Thoracic aorta (tissue), 2 donors: ENCODE results near the gene NOS1AP. TPM values are rescaled to one million over a fixed set of nuclear protein-coding genes. Genes with fewer than 3 reads are reported as not detected.

ENCODE experiments used
- ATAC-seq: fragments of 150-250 bp; one replicate; pipeline ENCODE4 v1.8.0; 2017; ENCODE audit warnings: low read depth; ENCODE audit not compliant: insufficient number of reproducible peaks, low FRiP score
- DNase-seq: peaks from one replicate; pipeline ENCODE4 v3.0.0-alpha.2; 2020; ENCODE audit warnings: low spot score
- H3K27ac ChIP-seq, 2 donors: fragments of 200-600 bp; sonication (generic); 1 replicate in 1 of 2; 2 replicates in 1 of 2; pipeline ENCODE4 v1.5.1; 2016; ENCODE audit warnings: mild to moderate bottlenecking in 2 of 2, moderate library complexity in 2 of 2
- H3K27me3 ChIP-seq: fragments of 200-600 bp; sonication (generic); replicated peaks from 2 replicates; pipeline ENCODE4 v1.6.0; 2016; ENCODE audit warnings: mild to moderate bottlenecking; ENCODE audit not compliant: insufficient read depth
- H3K36me3 ChIP-seq: fragments of 200-600 bp; sonication (generic); one replicate; pipeline ENCODE4 v1.5.1; 2016
- H3K4me1 ChIP-seq, 2 donors: fragments of 200-600 bp; sonication (generic); 1 replicate in 1 of 2; 2 replicates in 1 of 2; pipeline versions ENCODE4 v1.5.1 to v1.6.0; 2016; ENCODE audit warnings: low read depth in 2 of 2, mild to moderate bottlenecking in 1 of 2; ENCODE audit not compliant: control insufficient read depth in 1 of 2
- H3K4me3 ChIP-seq: fragments of 200-600 bp; sonication (generic); 2 replicates; pipeline ENCODE4 v1.5.1; 2016; ENCODE audit warnings: mild to moderate bottlenecking
- H3K9me3 ChIP-seq: fragments of 200-600 bp; sonication (generic); 2 replicates; pipeline ENCODE4 v1.5.1; 2016
- total RNA-seq, 2 donors: library from RNA; depleted of rRNA; stranded (reverse); fragments of >200 nt; gene quantifications; one replicate each; pipeline versions ENCODE4 v1.1.0 to v1.2.3, GENCODE V29; 2016
- TF ChIP-seq, protein P1 (sequence below): fragments of 200-600 bp; sonication (generic); IDR thresholded peaks from one replicate; pipeline ENCODE4 v1.5.1; 2019; ENCODE audit warnings: antibody characterized with exemption

NOS1AP gene
- total RNA-seq, 2 donors from 2014 or later = 6.3 to 12.2 TPM

DNA sequence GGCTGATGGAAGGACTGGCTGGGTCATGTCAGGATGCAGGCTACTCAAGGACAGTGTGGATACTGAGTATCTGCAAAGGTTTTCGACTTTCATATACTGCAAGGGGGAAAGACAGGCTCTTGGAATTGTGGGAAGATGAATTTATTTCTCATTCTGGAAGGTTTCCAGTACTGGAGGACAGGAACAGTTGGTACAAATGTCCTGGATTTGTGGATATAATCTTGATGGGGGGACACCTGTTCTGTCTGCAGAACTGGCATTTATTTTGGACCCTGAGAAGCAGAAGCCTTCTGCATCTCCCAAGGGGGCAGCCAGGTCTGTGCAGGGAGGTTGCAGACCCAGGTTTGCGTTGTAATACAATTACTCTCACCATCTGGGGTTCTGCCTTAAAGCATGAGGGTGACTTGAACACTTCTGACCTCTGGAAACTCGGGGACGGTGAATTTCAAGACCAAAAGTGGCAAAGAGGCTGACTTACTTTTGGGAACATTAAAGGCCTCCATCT lies 65.8 kb downstream of the NOS1AP start:
- H3K9me3 ChIP-seq = no peaks in the 10 kb centered on the region
- no peak for DNase-seq
- no peak overlapping the region for H3K4me3 ChIP-seq
- peaks cover 10 to 40% of the 10 kb centered on the region in 2 donors for H3K4me1 ChIP-seq
- H3K27ac ChIP-seq = no peak overlapping the region
- H3K27me3 ChIP-seq = no peaks in the 10 kb centered on the region
- no peak for ATAC-seq
- H3K36me3 ChIP-seq = no peaks in the 10 kb centered on the region
- TF ChIP-seq, protein P1, sequence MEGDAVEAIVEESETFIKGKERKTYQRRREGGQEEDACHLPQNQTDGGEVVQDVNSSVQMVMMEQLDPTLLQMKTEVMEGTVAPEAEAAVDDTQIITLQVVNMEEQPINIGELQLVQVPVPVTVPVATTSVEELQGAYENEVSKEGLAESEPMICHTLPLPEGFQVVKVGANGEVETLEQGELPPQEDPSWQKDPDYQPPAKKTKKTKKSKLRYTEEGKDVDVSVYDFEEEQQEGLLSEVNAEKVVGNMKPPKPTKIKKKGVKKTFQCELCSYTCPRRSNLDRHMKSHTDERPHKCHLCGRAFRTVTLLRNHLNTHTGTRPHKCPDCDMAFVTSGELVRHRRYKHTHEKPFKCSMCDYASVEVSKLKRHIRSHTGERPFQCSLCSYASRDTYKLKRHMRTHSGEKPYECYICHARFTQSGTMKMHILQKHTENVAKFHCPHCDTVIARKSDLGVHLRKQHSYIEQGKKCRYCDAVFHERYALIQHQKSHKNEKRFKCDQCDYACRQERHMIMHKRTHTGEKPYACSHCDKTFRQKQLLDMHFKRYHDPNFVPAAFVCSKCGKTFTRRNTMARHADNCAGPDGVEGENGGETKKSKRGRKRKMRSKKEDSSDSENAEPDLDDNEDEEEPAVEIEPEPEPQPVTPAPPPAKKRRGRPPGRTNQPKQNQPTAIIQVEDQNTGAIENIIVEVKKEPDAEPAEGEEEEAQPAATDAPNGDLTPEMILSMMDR = no peak

DNA sequence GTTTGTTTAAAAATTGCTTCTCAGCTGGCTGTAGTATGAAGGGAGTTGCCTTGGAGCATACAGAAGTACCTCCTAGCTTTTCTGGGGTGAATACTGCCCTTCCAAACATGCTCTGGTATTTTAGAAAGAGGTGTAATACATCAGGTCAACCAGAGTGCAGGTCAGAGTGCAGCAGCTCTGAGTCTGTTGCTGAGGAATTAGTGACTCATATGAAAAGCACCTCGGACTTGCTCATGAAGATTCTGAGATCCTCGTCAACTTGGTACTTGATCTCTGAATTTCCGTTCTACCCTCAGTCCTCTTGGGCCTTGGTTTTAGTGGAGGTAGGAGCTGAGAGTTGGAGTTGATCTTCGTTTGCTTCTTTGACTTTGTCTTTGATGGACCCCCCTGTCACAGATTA lies 67.3 kb downstream of the NOS1AP start:
- DNase-seq (no peak), ATAC-seq (no peak)
- Histone ChIP-seq H3K4me3 (no peak overlapping the region), H3K4me1 (peaks cover 10 to 35% of the 10 kb centered on the region in 2 donors), H3K36me3 (no peaks in the 10 kb centered on the region), H3K9me3 (no peaks in the 10 kb centered on the region), H3K27me3 (no peaks in the 10 kb centered on the region), H3K27ac (no peak overlapping the region)
- TF ChIP-seq, protein P1 = no peak

DNA sequence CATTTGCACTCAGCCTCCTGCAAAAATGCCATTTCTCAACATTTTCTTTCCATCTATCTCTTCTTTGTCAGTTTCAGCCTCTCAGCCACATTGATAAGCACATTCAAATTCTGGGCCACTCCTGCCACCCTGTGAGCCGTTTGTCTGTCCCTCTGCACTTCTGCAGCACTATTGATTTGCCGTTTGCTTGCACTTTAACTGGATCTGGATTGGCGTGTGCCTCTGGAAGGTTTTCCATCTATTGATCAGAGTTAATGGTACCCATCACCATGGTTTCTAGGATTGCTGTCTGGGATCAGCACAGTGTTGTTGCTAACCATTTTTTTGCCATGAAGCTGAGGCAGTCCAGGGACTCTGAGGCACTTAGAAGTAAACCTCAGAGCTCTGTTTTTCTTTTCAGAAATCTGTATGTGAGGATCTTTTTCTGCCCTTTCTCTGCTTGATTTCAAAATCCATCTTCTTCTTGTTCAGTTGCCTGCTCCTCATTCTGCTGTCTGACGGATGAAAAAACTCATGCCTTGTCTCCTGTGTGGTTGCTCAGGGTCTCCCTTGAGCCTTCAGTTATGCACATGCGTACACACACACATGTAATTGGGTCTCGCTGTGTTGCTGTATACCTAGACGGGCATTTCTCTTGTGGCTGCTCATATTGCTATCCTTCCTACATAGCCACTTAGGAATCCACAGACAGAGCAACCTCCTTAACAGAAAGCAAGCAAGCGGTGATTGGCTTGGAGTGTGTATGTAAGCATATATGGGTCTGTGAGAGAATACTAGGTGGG lies 67.9 kb downstream of the NOS1AP start:
- no peak for ATAC-seq
- H3K27ac ChIP-seq = no peak overlapping the region
- no peaks in the 10 kb centered on the region for H3K27me3 ChIP-seq
- H3K4me3 ChIP-seq = no peak overlapping the region
- H3K36me3 ChIP-seq = no peaks in the 10 kb centered on the region
- H3K9me3 ChIP-seq = no peaks in the 10 kb centered on the region
- TF ChIP-seq, protein P1 = no peak
- H3K4me1 ChIP-seq = peaks cover 10 to 31% of the 10 kb centered on the region in 2 donors
- no peak for DNase-seq

DNA sequence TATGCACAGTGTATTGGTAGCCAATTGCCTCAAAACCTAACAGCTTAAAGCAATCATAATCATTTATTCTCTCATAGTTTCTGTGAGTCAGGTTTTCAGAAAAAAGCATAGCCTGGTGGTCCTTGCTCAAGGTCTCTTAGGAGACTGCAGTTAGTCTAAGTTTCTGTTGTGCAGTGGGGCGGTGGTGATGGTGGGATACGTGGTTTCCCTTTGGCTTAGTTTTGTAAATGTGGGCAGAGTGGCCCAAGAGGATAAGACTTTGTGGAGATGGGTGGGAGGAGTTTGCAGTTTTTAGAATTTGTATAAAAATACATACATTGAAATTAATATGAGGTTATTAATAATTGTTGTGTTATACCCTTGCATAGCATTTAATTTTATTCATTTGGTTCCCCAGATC lies 68.6 kb downstream of the NOS1AP start:
- no peak for ATAC-seq
- H3K9me3 ChIP-seq = no peaks in the 10 kb centered on the region
- TF ChIP-seq, protein P1 = no peak
- H3K4me1 ChIP-seq = peaks cover 10 to 29% of the 10 kb centered on the region in 2 donors
- H3K27ac ChIP-seq = no peak overlapping the region
- no peak overlapping the region for H3K4me3 ChIP-seq
- no peak for DNase-seq
- no peaks in the 10 kb centered on the region for H3K36me3 ChIP-seq
- H3K27me3 ChIP-seq = no peaks in the 10 kb centered on the region

DNA sequence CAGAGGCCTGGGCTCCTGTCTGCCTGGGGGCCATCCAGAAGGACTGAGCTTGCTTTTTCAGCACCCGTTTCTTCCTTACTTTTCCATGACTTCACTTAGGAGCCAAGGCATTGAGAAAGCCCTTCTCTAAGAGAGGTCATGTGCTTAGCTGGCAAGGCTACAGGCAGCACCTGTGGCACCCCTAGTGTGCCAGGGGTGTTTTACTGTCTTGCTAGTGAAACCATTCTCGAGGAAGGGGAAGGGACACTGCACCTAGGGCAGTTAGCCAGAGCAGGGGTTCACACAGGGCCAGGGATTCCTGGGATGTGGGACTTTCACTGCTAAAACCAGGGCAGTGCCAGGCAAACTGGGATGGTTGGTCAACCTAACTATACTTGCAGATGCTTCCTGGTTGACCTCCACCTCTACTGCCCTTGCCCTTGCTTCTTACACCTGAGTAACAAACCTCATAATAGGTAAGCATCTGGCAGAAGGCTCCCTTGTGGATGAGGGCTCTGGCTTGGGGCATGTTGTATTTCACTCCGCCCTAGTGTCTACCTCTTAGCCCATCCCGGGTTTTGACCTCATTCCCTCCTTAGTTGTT lies 69.2 kb downstream of the NOS1AP start:
- H3K9me3 ChIP-seq = no peaks in the 10 kb centered on the region
- H3K4me1 ChIP-seq = peaks cover 4 to 23% of the 10 kb centered on the region in 2 donors
- TF ChIP-seq, protein P1 = no peak
- no peaks in the 10 kb centered on the region for H3K27me3 ChIP-seq
- DNase-seq = no peak
- no peak overlapping the region for H3K27ac ChIP-seq
- no peak for ATAC-seq
- no peaks in the 10 kb centered on the region for H3K36me3 ChIP-seq
- H3K4me3 ChIP-seq = no peak overlapping the region
